ENCODE measurements around the gene UBE2H. TPM values are rescaled to one million over a fixed set of nuclear protein-coding genes. Genes with fewer than 3 reads are reported as not detected.

The UBE2H gene
- total RNA-seq, 1 donor from 2014 or later = 112 TPM

DNA sequence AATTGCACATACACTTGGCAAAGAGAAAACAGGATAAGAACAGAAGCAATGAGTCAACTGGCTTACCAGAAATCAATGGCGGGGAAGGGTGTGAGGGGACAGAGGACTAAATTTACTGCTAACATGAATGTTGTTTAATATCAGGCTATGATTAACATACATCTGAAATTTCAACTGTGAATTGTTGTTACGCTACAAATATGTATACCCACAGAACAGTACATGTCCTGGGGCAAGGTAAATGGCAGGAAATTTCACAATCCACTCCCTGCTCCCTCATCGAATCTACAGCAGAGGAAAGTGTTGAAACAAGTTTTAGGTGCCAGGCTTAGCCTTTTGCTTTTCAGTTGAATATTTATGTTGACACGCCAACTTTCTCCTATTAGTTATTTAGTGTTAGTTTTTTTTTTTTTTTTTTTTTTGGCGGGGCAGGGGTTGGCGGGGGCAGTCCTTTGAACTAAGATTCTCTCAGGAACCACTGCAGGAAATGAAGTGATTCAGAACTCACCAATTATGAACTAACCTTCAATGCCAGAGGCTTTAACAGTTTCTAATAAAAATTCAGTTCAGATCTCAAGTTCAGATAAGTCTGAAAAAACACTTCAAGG is 99.0 kb downstream of the UBE2H start:
- H3K36me3 ChIP-seq = peaks cover 16% of the 10 kb centered on the region

DNA sequence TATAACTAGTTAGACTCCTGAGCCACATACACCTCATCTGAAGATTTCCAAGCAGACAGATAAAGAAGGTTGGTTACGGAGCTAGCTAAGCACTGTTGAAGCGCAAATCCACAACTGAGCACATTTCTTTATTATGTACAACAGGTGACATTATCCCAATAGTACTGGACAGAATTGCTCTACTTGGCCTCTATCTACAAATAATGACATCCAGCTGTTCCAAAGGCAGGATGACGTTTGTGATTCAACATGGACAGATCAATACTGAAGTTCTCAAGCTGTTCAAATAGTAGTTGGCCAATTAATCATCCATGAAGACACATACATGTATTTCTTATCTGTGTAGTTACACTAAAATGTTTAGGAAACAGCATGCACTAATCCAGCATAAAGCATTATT is 101.0 kb downstream of the UBE2H start:
- H3K9me3 ChIP-seq (replicated peaks) = no peaks in the 10 kb centered on the region
- peaks cover 15% of the 10 kb centered on the region for H3K36me3 ChIP-seq
- no peak for DNase-seq
- H3K27me3 ChIP-seq (ENCODE audit: low read depth) = no peaks in the 10 kb centered on the region
- no peak overlapping the region for H3K27ac ChIP-seq (replicated peaks)
- intact Hi-C loops (cut with micrococcal nuclease) = no loop called here
- H3K4me1 ChIP-seq = peaks cover 79% of the 10 kb centered on the region
- TF ChIP-seq, protein P1, sequence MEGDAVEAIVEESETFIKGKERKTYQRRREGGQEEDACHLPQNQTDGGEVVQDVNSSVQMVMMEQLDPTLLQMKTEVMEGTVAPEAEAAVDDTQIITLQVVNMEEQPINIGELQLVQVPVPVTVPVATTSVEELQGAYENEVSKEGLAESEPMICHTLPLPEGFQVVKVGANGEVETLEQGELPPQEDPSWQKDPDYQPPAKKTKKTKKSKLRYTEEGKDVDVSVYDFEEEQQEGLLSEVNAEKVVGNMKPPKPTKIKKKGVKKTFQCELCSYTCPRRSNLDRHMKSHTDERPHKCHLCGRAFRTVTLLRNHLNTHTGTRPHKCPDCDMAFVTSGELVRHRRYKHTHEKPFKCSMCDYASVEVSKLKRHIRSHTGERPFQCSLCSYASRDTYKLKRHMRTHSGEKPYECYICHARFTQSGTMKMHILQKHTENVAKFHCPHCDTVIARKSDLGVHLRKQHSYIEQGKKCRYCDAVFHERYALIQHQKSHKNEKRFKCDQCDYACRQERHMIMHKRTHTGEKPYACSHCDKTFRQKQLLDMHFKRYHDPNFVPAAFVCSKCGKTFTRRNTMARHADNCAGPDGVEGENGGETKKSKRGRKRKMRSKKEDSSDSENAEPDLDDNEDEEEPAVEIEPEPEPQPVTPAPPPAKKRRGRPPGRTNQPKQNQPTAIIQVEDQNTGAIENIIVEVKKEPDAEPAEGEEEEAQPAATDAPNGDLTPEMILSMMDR (IDR thresholded peaks at IDR 0.05; ENCODE audit: borderline replicate concordance) = no peak
- no peak overlapping the region for H3K4me3 ChIP-seq

More for the DNA sequence above, 99.0 kb downstream of the UBE2H start:
- H3K9me3 ChIP-seq (replicated peaks) = no peaks in the 10 kb centered on the region
- TF ChIP-seq, protein P1 (IDR thresholded peaks at IDR 0.05; ENCODE audit: borderline replicate concordance) = no peak
- H3K4me1 ChIP-seq = peaks cover 79% of the 10 kb centered on the region
- DNase-seq = no peak
- peak overlapping the region; percentile 55 for H3K27ac ChIP-seq (replicated peaks)
- no peaks in the 10 kb centered on the region for H3K27me3 ChIP-seq (ENCODE audit: low read depth)
- no peak overlapping the region for H3K4me3 ChIP-seq
- intact Hi-C loops (cut with micrococcal nuclease) = no loop called here

DNA sequence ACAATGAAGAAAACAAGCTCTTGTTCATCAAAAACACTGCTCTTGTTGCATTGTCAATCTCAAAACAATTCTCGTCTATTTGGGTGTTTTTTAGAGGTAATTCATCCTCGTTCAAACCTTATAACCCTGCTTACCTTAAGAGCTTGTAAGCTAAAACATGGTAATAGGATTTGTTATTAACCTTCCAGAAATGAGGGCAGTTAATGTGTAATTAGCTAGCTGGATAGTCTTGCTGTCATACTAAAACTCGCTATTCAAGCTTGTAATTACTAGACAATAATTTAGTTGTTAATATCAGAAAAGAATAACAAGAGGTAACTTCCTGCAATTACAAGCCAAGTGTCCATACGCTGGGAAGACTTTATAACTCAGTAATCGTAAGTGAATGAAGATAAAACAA is 101.6 kb downstream of the UBE2H start:
- H3K4me3 ChIP-seq = no peak overlapping the region
- H3K9me3 ChIP-seq (replicated peaks) = no peaks in the 10 kb centered on the region
- H3K27me3 ChIP-seq (ENCODE audit: low read depth) = no peaks in the 10 kb centered on the region
- H3K27ac ChIP-seq (replicated peaks) = no peak overlapping the region
- H3K36me3 ChIP-seq = peaks cover 9% of the 10 kb centered on the region
- intact Hi-C loops (cut with micrococcal nuclease) = no loop called here
- DNase-seq = no peak
- TF ChIP-seq, protein P1 (IDR thresholded peaks at IDR 0.05; ENCODE audit: borderline replicate concordance) = no peak
- H3K4me1 ChIP-seq = peaks cover 79% of the 10 kb centered on the region

DNA sequence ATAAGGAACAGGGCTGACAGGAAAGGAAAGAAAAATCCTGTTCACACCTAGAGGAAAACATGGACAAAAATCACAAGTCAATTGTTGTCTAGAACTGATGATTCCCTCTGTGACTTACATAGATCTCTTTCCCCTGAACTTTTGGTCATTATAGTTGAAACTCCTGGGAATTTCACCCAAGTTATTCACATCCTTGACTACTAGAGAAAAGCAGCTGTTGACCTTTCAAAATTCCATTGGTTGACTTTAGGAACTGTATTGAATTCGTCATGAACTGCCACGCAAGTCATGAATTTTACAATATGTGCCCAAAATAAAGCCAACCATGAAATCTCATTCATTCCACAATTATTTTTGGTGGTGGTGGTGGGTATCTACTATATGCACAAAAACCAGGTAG is 104.3 kb downstream of the UBE2H start:
- Histone ChIP-seq H3K4me1 (peaks cover 79% of the 10 kb centered on the region), H3K4me3 (no peak overlapping the region), H3K9me3 (replicated peaks) (no peaks in the 10 kb centered on the region), H3K27ac (replicated peaks) (no peak overlapping the region), H3K36me3 (no peaks in the 10 kb centered on the region), H3K27me3 (ENCODE audit: low read depth) (no peaks in the 10 kb centered on the region)
- intact Hi-C loops (cut with micrococcal nuclease) = no loop called here
- no peak for DNase-seq
- TF ChIP-seq, protein P1 (IDR thresholded peaks at IDR 0.05; ENCODE audit: borderline replicate concordance) = no peak

DNA sequence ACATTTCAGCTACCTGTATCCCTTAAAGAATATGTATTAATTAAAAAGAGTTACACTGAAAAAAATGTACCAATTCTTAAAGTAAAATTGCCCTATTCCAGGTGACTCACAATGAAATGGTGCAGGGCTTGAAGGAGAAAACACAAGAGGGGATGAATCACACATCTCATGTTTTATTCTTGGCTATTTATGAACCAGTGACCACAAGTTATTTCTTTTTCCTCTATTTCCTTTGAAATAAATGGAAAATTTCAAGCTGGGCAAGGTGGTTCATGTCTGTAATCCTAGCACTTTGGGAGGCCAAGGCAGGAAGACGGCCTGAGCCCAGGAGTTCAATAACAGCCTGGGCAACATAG is 106.8 kb downstream of the UBE2H start:
- Histone ChIP-seq H3K36me3 (no peaks in the 10 kb centered on the region), H3K9me3 (replicated peaks) (no peaks in the 10 kb centered on the region), H3K27ac (replicated peaks) (peak overlapping the region; percentile 44), H3K4me3 (no peak overlapping the region), H3K4me1 (peaks cover 81% of the 10 kb centered on the region), H3K27me3 (ENCODE audit: low read depth) (no peaks in the 10 kb centered on the region)
- intact Hi-C loops (cut with micrococcal nuclease) = no loop called here
- no peak for DNase-seq
- TF ChIP-seq, protein P1 (IDR thresholded peaks at IDR 0.05; ENCODE audit: borderline replicate concordance) = no peak
